Nephron (organoid): ENCODE results near the gene TMEM161B.

Experiments
- H3K27ac Mint-ChIP-seq, 3 experiments: 2 replicates each; pipeline ENCODE4 v1.8.0; 2020; ENCODE audit warnings: mixed read lengths in 3 of 3, mild to moderate bottlenecking in 2 of 3, moderate library complexity in 1 of 3
- H3K27me3 Mint-ChIP-seq: 2 replicates; pipeline ENCODE4 v1.8.0; 2021; ENCODE audit warnings: low read depth, mild to moderate bottlenecking, moderate library complexity, mixed read lengths
- H3K36me3 Mint-ChIP-seq: 2 replicates; pipeline ENCODE4 v1.8.0; 2020; ENCODE audit warnings: low read depth, mixed read lengths
- H3K4me1 Mint-ChIP-seq: 2 replicates; pipeline ENCODE4 v1.8.0; 2020; ENCODE audit warnings: mixed read lengths
- H3K4me3 Mint-ChIP-seq, 3 experiments: 2 replicates each; pipeline ENCODE4 v1.8.0; 2020; ENCODE audit warnings: mild to moderate bottlenecking in 3 of 3, mixed read lengths in 3 of 3, moderate library complexity in 2 of 3
- H3K9me3 Mint-ChIP-seq: 2 replicates; pipeline ENCODE4 v1.8.0; 2020; ENCODE audit warnings: mixed read lengths
- CTCF ChIP-seq, 3 experiments: fragments of 200-600 bp; sonication (generic); IDR thresholded peaks; one replicate each; pipeline ENCODE4 v1.5.0; 2021; ENCODE audit warnings: antibody characterized with exemption in 3 of 3; ENCODE audit not compliant: unreplicated experiment in 3 of 3

TMEM161B gene

GRCh38 chr5:88268385-88269184 lies at the start of gene TMEM161B:
TMEM161B (minus strand) TSS chr5:88268845; CDS start chr5:88268723, 122 bp downstream.
- Mint-ChIP-seq H3K4me1 (peaks cover 39% of the 10 kb centered on the region), H3K36me3 (peaks cover 47% of the 10 kb centered on the region), H3K4me3 (peak within 1 kb of the TSS; percentile 99 to 100 (median 99)), H3K27ac (peak within 1 kb of the TSS; percentile 83 to 97 (median 93)), H3K27me3 (no peaks in the 10 kb centered on the region), H3K9me3 (peaks cover 19% of the 10 kb centered on the region)
- no peak for TF ChIP-seq CTCF (IDR thresholded peaks at IDR 0.05; ENCODE audit: unreplicated experiment in 3 of 3)

GRCh38 chr5:88304356-88304755 lies 35.7 kb upstream of the TMEM161B start:
- H3K36me3 Mint-ChIP-seq: peaks cover 3% of the 10 kb centered on the region
- H3K27ac Mint-ChIP-seq: no peak overlapping the region
- no peak overlapping the region for H3K4me3 Mint-ChIP-seq
- H3K4me1 Mint-ChIP-seq: no peaks in the 10 kb centered on the region
- peaks cover 22% of the 10 kb centered on the region for H3K9me3 Mint-ChIP-seq
- no peak for TF ChIP-seq CTCF (IDR thresholded peaks at IDR 0.05; ENCODE audit: unreplicated experiment in 3 of 3)
- H3K27me3 Mint-ChIP-seq: no peaks in the 10 kb centered on the region

GRCh38 chr5:88298425-88298824 lies 29.8 kb upstream of the TMEM161B start:
- Mint-ChIP-seq H3K4me3 (no peak overlapping the region), H3K4me1 (no peaks in the 10 kb centered on the region), H3K27me3 (no peaks in the 10 kb centered on the region), H3K27ac (no peak overlapping the region), H3K36me3 (no peaks in the 10 kb centered on the region), H3K9me3 (no peaks in the 10 kb centered on the region)
- TF ChIP-seq CTCF (IDR thresholded peaks at IDR 0.05; ENCODE audit: unreplicated experiment in 3 of 3): no peak

GRCh38 chr5:88290801-88291200 lies 22.2 kb upstream of the TMEM161B start:
- H3K27me3 Mint-ChIP-seq: no peaks in the 10 kb centered on the region
- no peaks in the 10 kb centered on the region for H3K4me1 Mint-ChIP-seq
- H3K9me3 Mint-ChIP-seq: no peaks in the 10 kb centered on the region
- no peak overlapping the region for H3K27ac Mint-ChIP-seq
- H3K36me3 Mint-ChIP-seq: peaks cover 5% of the 10 kb centered on the region
- H3K4me3 Mint-ChIP-seq: no peak overlapping the region
- no peak for TF ChIP-seq CTCF (IDR thresholded peaks at IDR 0.05; ENCODE audit: unreplicated experiment in 3 of 3)

- Mint-ChIP-seq H3K9me3 (no peaks in the 10 kb centered on the region), H3K27ac (no peak overlapping the region), H3K27me3 (no peaks in the 10 kb centered on the region), H3K4me3 (no peak overlapping the region), H3K36me3 (peaks cover 5% of the 10 kb centered on the region), H3K4me1 (no peaks in the 10 kb centered on the region)
- TF ChIP-seq CTCF (IDR thresholded peaks at IDR 0.05; ENCODE audit: unreplicated experiment in 3 of 3): no peak
Measured at GRCh38 chr5:88288528-88289197, 20.0 kb upstream of the TMEM161B start.
